OCI-LY7 (cell line): ENCODE results near the gene ZNF407. TPM values are rescaled to one million over a fixed set of nuclear protein-coding genes. Genes with fewer than 3 reads are reported as not detected.

Source experiments
- BruUV-seq: library from RNA; stranded (reverse); fragments of 400-500 nt; replicated peaks from 2 replicates; lab custom pipeline; 2021; lab: Mats Ljungman, UMichigan
- CTCF ChIA-PET: fragments of 300-600 bp; sonication (Branson Sonifier 250); formaldehyde crosslinking; loops from one replicate; lab custom pipeline; 2022; ENCODE audit warnings: antibody characterized with exemption; ENCODE audit not compliant: unreplicated experiment; lab: Charles Lee
- POLR2A ChIA-PET: fragments of 300-600 bp; sonication (Branson Sonifier 250); formaldehyde crosslinking; loops from one replicate; lab custom pipeline; 2022; ENCODE audit warnings: antibody characterized with exemption; lab: Charles Lee
- DNase-seq: peaks from one replicate; pipeline ENCODE4 v3.0.0-alpha.2; 2015; ENCODE audit warnings: low spot score
- H2AFZ ChIP-seq: fragments of 200-600 bp; sonication (generic), shearing (Covaris generic); 2 replicates; pipeline ENCODE4 v1.6.1; 2014; ENCODE audit warnings: mild to moderate bottlenecking, antibody characterized with exemption, low read length, moderate library complexity
- H3K27ac ChIP-seq: fragments of 200-600 bp; sonication (generic); 2 replicates; pipeline ENCODE4 v1.5.1; 2014; ENCODE audit warnings: mixed run types, low read depth, mild to moderate bottlenecking, moderate library complexity, low read length, inconsistent platforms; ENCODE audit not compliant: poor library complexity, severe bottlenecking
- H3K36me3 ChIP-seq: fragments of 200-600 bp; sonication (generic); 2 replicates; pipeline ENCODE4 v1.6.1; 2014; ENCODE audit warnings: mild to moderate bottlenecking, antibody characterized with exemption, low read length, moderate library complexity, mixed read lengths; ENCODE audit not compliant: insufficient read depth
- H3K4me1 ChIP-seq: fragments of 200-600 bp; sonication (generic); 2 replicates; pipeline ENCODE4 v1.5.1; 2014; ENCODE audit warnings: mild to moderate bottlenecking, low read length; ENCODE audit not compliant: insufficient read depth, poor library complexity, severe bottlenecking
- H3K4me2 ChIP-seq: fragments of 200-600 bp; sonication (generic); 2 replicates; pipeline ENCODE4 v1.6.1; 2014; ENCODE audit warnings: mild to moderate bottlenecking, low read length
- H3K4me3 ChIP-seq: fragments of 200-600 bp; sonication (generic); 2 replicates; pipeline ENCODE4 v1.5.1; 2014; ENCODE audit warnings: mild to moderate bottlenecking, low read depth, low read length; ENCODE audit not compliant: poor library complexity, severe bottlenecking
- H3K79me2 ChIP-seq: fragments of 200-600 bp; sonication (generic); 2 replicates; pipeline ENCODE4 v1.6.1; 2016; ENCODE audit warnings: low read depth, mild to moderate bottlenecking, low read length, moderate library complexity, mixed read lengths; ENCODE audit not compliant: insufficient read depth
- H3K9me2 ChIP-seq: fragments of 200-600 bp; sonication (generic); 2 replicates; pipeline ENCODE4 v1.6.1; 2016; ENCODE audit warnings: mild to moderate bottlenecking, low read length, mixed read lengths; ENCODE audit not compliant: insufficient read depth
- H3K9me3 ChIP-seq: fragments of 200-600 bp; sonication (generic); 2 replicates; pipeline ENCODE4 v1.6.1; 2014; ENCODE audit warnings: mild to moderate bottlenecking, mixed run types, low read length, mixed read lengths
- H4K20me1 ChIP-seq: fragments of 200-600 bp; sonication (generic); 2 replicates; pipeline ENCODE4 v1.6.1; 2014; ENCODE audit warnings: mild to moderate bottlenecking, antibody characterized with exemption, low read length, moderate library complexity, mixed read lengths; ENCODE audit not compliant: insufficient read depth
- EZH2phosphoT487 ChIP-seq: fragments of 200-600 bp; sonication (generic); IDR thresholded peaks from 2 replicates; pipeline ENCODE4 v1.6.1; 2018; ENCODE audit warnings: low read depth, borderline replicate concordance, mild to moderate bottlenecking, mixed run types, antibody characterized with exemption, low read length, moderate library complexity, mixed read lengths
- intact Hi-C: fragments of 100-400 bp; cut with micrococcal nuclease; formaldehyde crosslinking; loops from one replicate; pipeline ENCODE4 v1.10.0; 2022; ENCODE audit not compliant: unreplicated experiment
- total RNA-seq, 2 experiments: library from RNA; depleted of rRNA in 1 of 2; stranded (reverse); fragments of >200 nt in 1 of 2; shearing (Covaris generic) in 1 of 2; gene quantifications; 2 replicates each; pipeline ENCODE4 v1.2.3, GENCODE V29; 2014 to 2022
- TF ChIP-seq, protein P1 (sequence below): fragments of 200-600 bp; sonication (generic); conservative IDR thresholded peaks from 2 replicates; pipeline ENCODE4 v1.5.1; 2014; ENCODE audit warnings: mild to moderate bottlenecking, antibody characterized with exemption, low read length, moderate library complexity, mixed read lengths

The ZNF407 gene
- total RNA-seq, 2 experiments from 2014 or later: 8.9 to 11.9 TPM

- intact Hi-C loops: no loop called here
- Histone ChIP-seq H3K4me1 (no peaks in the 10 kb centered on the region), H3K27ac (no peak overlapping the region), H3K4me3 (no peak overlapping the region), H4K20me1 (no peaks in the 10 kb centered on the region), H3K79me2 (no peaks in the 10 kb centered on the region), H3K9me3 (no peaks in the 10 kb centered on the region), H3K9me2 (no peaks in the 10 kb centered on the region), H3K4me2 (no peak overlapping the region), H2AFZ (no peak overlapping the region), H3K36me3 (no peaks in the 10 kb centered on the region)
- no peak for DNase-seq
- BruUV-seq: no TSS peak
- POLR2A ChIA-PET: no interaction called here
- CTCF ChIA-PET: no interaction called here
- TF ChIP-seq, protein P1, sequence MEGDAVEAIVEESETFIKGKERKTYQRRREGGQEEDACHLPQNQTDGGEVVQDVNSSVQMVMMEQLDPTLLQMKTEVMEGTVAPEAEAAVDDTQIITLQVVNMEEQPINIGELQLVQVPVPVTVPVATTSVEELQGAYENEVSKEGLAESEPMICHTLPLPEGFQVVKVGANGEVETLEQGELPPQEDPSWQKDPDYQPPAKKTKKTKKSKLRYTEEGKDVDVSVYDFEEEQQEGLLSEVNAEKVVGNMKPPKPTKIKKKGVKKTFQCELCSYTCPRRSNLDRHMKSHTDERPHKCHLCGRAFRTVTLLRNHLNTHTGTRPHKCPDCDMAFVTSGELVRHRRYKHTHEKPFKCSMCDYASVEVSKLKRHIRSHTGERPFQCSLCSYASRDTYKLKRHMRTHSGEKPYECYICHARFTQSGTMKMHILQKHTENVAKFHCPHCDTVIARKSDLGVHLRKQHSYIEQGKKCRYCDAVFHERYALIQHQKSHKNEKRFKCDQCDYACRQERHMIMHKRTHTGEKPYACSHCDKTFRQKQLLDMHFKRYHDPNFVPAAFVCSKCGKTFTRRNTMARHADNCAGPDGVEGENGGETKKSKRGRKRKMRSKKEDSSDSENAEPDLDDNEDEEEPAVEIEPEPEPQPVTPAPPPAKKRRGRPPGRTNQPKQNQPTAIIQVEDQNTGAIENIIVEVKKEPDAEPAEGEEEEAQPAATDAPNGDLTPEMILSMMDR: no peak
- TF ChIP-seq EZH2phosphoT487: no peak
Measured at GRCh38 chr18:74692367-74693013, 94.8 kb downstream of the ZNF407 start.

- ChIA-PET CTCF (no interaction called here), POLR2A (interaction anchor here (0.6 kb wide), 1 partner anchor 23 kb away, joined by 3 read pairs; no protein-coding TSS in a partner anchor)
- Histone ChIP-seq H3K9me2 (no peaks in the 10 kb centered on the region), H3K4me3 (no peak overlapping the region), H3K9me3 (no peaks in the 10 kb centered on the region), H2AFZ (no peak overlapping the region), H3K4me2 (no peak overlapping the region), H4K20me1 (no peaks in the 10 kb centered on the region), H3K4me1 (no peaks in the 10 kb centered on the region), H3K79me2 (no peaks in the 10 kb centered on the region), H3K36me3 (no peaks in the 10 kb centered on the region), H3K27ac (no peak overlapping the region)
- BruUV-seq: no TSS peak
- intact Hi-C loops: no loop called here
- TF ChIP-seq EZH2phosphoT487: no peak
- TF ChIP-seq, protein P1: no peak
- DNase-seq: no peak
Measured at GRCh38 chr18:74694436-74694835, 96.8 kb downstream of the ZNF407 start.

- Histone ChIP-seq H3K4me1 (no peaks in the 10 kb centered on the region), H2AFZ (no peak overlapping the region), H3K4me2 (no peak overlapping the region), H3K36me3 (no peaks in the 10 kb centered on the region), H3K79me2 (no peaks in the 10 kb centered on the region), H3K9me3 (no peaks in the 10 kb centered on the region), H3K27ac (no peak overlapping the region), H3K4me3 (no peak overlapping the region), H4K20me1 (no peaks in the 10 kb centered on the region), H3K9me2 (no peaks in the 10 kb centered on the region)
- no peak for TF ChIP-seq EZH2phosphoT487
- TF ChIP-seq, protein P1: no peak
- BruUV-seq: no TSS peak
- intact Hi-C loops: no loop called here
- ChIA-PET POLR2A (interaction anchor here (0.7 kb wide), 1 partner anchor 26 kb away, joined by 3 read pairs; no protein-coding TSS in a partner anchor), CTCF (no interaction called here)
- no peak for DNase-seq
Measured at GRCh38 chr18:74695170-74695569, 97.5 kb downstream of the ZNF407 start.
